HEK293 (cell line): Measurements from ENCODE around the gene ZNF224.

Source experiments
- CTCF ChIA-PET: fragments of 350-600 bp; formaldehyde crosslinking; extraction: SDS; loops from one replicate; lab custom pipeline; 2021; ENCODE audit warnings: antibody characterized with exemption; lab: Yijun Ruan, JAX
- POLR2A ChIA-PET: fragments of 300-600 bp; formaldehyde crosslinking; extraction: SDS; loops from one replicate; lab custom pipeline; 2020; ENCODE audit warnings: antibody characterized with exemption, inconsistent platforms; lab: Yijun Ruan, JAX
- H3K27ac ChIP-seq: fragments of 200-500 bp; sonication (Bioruptor generic); 2 replicates; pipeline ENCODE4 v1.5.1; 2014; ENCODE audit warnings: low read depth, low read length, control low read depth, inconsistent platforms; ENCODE audit errors: extremely low read depth
- H3K36me3 ChIP-seq, 2 experiments: fragments of 200-500 bp in 1 of 2; sonication (Bioruptor generic) in 1 of 2; 1 replicate in 1 of 2; 2 replicates in 1 of 2; pipeline ENCODE4 v1.5.1; 2014 to 2017; ENCODE audit warnings: inconsistent platforms in 2 of 2, low read length in 2 of 2; ENCODE audit not compliant: control insufficient read depth in 2 of 2, insufficient read depth in 1 of 2
- H3K4me1 ChIP-seq: fragments of 200-500 bp; sonication (Bioruptor generic); 2 replicates; pipeline ENCODE4 v1.5.1; 2014; ENCODE audit warnings: mild to moderate bottlenecking, low read length, inconsistent platforms; ENCODE audit not compliant: control insufficient read depth, insufficient read depth
- H3K4me3 ChIP-seq: 2 replicates; pipeline ENCODE4 v1.5.1; 2011; ENCODE audit warnings: low read depth, mild to moderate bottlenecking, control low read depth, low read length, moderate library complexity
- H3K9me3 ChIP-seq: fragments of 200-500 bp; sonication (Bioruptor generic); 2 replicates; pipeline ENCODE4 v1.5.1; 2014; ENCODE audit warnings: low read depth, low read length, inconsistent platforms; ENCODE audit not compliant: control insufficient read depth, insufficient read depth
- GLIS1 ChIP-seq: fragments of 450-650 bp; formaldehyde crosslinking; IDR thresholded peaks from 2 replicates; pipeline ENCODE4 v1.5.1; 2016; ENCODE audit warnings: missing biosample characterization, missing genetic modification characterization
- OVOL3 ChIP-seq: fragments of 450-650 bp; formaldehyde crosslinking; IDR thresholded peaks from 2 replicates; pipeline ENCODE4 v1.5.1; 2016; ENCODE audit warnings: missing biosample characterization, missing genetic modification characterization
- SCRT1 ChIP-seq: fragments of 450-650 bp; formaldehyde crosslinking; IDR thresholded peaks from 2 replicates; pipeline ENCODE4 v1.5.1; 2016; ENCODE audit warnings: missing biosample characterization, missing genetic modification characterization, borderline replicate concordance
- SCRT2 ChIP-seq: fragments of 450-650 bp; formaldehyde crosslinking; IDR thresholded peaks from 2 replicates; pipeline ENCODE4 v1.5.1; 2016; ENCODE audit warnings: missing biosample characterization, missing genetic modification characterization
- ZBTB1 ChIP-seq: fragments of 450-650 bp; formaldehyde crosslinking; IDR thresholded peaks from 2 replicates; pipeline ENCODE4 v1.5.1; 2016; ENCODE audit warnings: missing biosample characterization, missing genetic modification characterization
- ZBTB21 ChIP-seq: fragments of 450-650 bp; formaldehyde crosslinking; IDR thresholded peaks from 2 replicates; pipeline ENCODE4 v1.5.1; 2017; ENCODE audit warnings: missing biosample characterization, missing genetic modification characterization
- ZEB2 ChIP-seq: fragments of 450-650 bp; formaldehyde crosslinking; IDR thresholded peaks from 2 replicates; pipeline ENCODE4 v1.5.1; 2016; ENCODE audit warnings: missing biosample characterization, missing genetic modification characterization
- ZFHX2 ChIP-seq: fragments of 450-650 bp; formaldehyde crosslinking; conservative IDR thresholded peaks from 2 replicates; pipeline ENCODE4 v1.5.1; 2016; ENCODE audit warnings: missing biosample characterization, missing genetic modification characterization
- ZFP3 ChIP-seq: fragments of 450-650 bp; formaldehyde crosslinking; IDR thresholded peaks from 2 replicates; pipeline ENCODE4 v1.5.1; 2016; ENCODE audit warnings: low read depth, missing biosample characterization, missing genetic modification characterization
- ZNF423 ChIP-seq: fragments of 450-650 bp; formaldehyde crosslinking; IDR thresholded peaks from 2 replicates; pipeline ENCODE4 v1.5.1; 2016; ENCODE audit warnings: missing biosample characterization, missing genetic modification characterization
- ZNF473 ChIP-seq: fragments of 450-650 bp; formaldehyde crosslinking; IDR thresholded peaks from 2 replicates; pipeline ENCODE4 v1.5.1; 2017; ENCODE audit warnings: missing biosample characterization, missing genetic modification characterization
- ZNF555 ChIP-seq: fragments of 450-650 bp; formaldehyde crosslinking; conservative IDR thresholded peaks from 2 replicates; pipeline ENCODE4 v1.5.1; 2017; ENCODE audit warnings: missing biosample characterization, mild to moderate bottlenecking, missing genetic modification characterization, inconsistent platforms
- ZNF561 ChIP-seq: fragments of 450-650 bp; IDR thresholded peaks from 2 replicates; pipeline ENCODE4 v1.5.1; 2018; ENCODE audit warnings: missing biosample characterization, missing genetic modification characterization, borderline replicate concordance
- ZNF600 ChIP-seq: fragments of 450-650 bp; formaldehyde crosslinking; IDR thresholded peaks from 2 replicates; pipeline ENCODE4 v1.5.1; 2016; ENCODE audit warnings: missing biosample characterization, missing genetic modification characterization
- ZNF626 ChIP-seq: fragments of 450-650 bp; sonication (Bioruptor Pico); formaldehyde crosslinking; IDR thresholded peaks from 2 replicates; pipeline ENCODE4 v1.5.1; 2018; ENCODE audit warnings: missing biosample characterization, missing genetic modification characterization, inconsistent platforms
- ZNF664 ChIP-seq: fragments of 450-650 bp; formaldehyde crosslinking; IDR thresholded peaks from 2 replicates; pipeline ENCODE4 v1.5.1; 2016; ENCODE audit warnings: missing biosample characterization, missing genetic modification characterization
- TF ChIP-seq, protein P1 (sequence below): fragments of 450-650 bp; formaldehyde crosslinking; IDR thresholded peaks from 2 replicates; pipeline ENCODE4 v1.5.1; 2016; ENCODE audit warnings: missing biosample characterization, missing genetic modification characterization
- TF ChIP-seq, protein P2 (sequence below): fragments of 450-650 bp; formaldehyde crosslinking; IDR thresholded peaks from 2 replicates; pipeline ENCODE4 v1.5.1; 2016; ENCODE audit warnings: missing biosample characterization, missing genetic modification characterization
- TF ChIP-seq, protein P3 (sequence below): fragments of 450-650 bp; IDR thresholded peaks from 2 replicates; pipeline ENCODE4 v1.5.1; 2018; ENCODE audit warnings: missing biosample characterization, missing genetic modification characterization
- TF ChIP-seq, protein P4 (sequence below): fragments of 450-650 bp; formaldehyde crosslinking; IDR thresholded peaks from 2 replicates; pipeline ENCODE4 v1.5.1; 2016; ENCODE audit warnings: missing biosample characterization, missing genetic modification characterization, borderline replicate concordance
- TF ChIP-seq, protein P5 (sequence below): fragments of 450-650 bp; formaldehyde crosslinking; IDR thresholded peaks from 2 replicates; pipeline ENCODE4 v1.5.1; 2016; ENCODE audit warnings: missing biosample characterization, missing genetic modification characterization
- TF ChIP-seq, protein P6 (sequence below): fragments of 450-650 bp; formaldehyde crosslinking; IDR thresholded peaks from 2 replicates; pipeline ENCODE4; 2016; ENCODE audit warnings: missing biosample characterization, missing genetic modification characterization

Gene ZNF224

DNA sequence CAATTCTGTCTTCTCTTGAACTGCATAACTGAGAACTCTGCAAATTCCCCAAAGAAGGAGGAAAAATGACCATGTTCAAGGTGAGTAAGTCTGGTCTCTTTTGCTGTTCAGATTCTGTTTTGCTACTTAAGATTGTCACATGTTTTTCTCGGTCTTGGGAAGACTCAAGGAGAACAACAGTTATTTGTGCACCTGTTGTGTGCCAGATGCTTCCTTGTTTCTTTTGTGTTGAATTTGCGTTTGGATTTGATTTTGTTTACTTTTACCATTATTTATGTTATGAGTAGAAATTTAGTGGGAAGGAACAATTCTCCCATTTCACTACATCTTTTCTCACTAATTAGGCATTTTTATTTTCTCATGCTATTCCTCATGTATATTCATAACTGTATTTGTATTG is 17.8 kb upstream of the ZNF224 start:
- ChIA-PET POLR2A (interaction anchor here (1.0 kb wide), 1 partner anchor 37 kb away, joined by 3 read pairs; no protein-coding TSS in a partner anchor), CTCF (no interaction called here)
- Histone ChIP-seq H3K9me3 (peaks cover 2% of the 10 kb centered on the region; the same call in 1 of the 2 replicates), H3K27ac (no peak overlapping the region), H3K4me3 (no peak overlapping the region), H3K36me3 (peaks cover 15 to 78% of the 10 kb centered on the region in 2 experiments), H3K4me1 (peaks cover 15% of the 10 kb centered on the region)
- no peak for TF ChIP-seq ZBTB21 (tag by site-specific recombination)
- TF ChIP-seq SCRT1 (tag by site-specific recombination) = peak; percentile 60
- TF ChIP-seq ZNF626 (tag by site-specific recombination) = no peak
- no peak for TF ChIP-seq ZNF473
- TF ChIP-seq ZNF664 = peak; percentile 20; the same call in 1 of the 2 replicates
- no peak for TF ChIP-seq ZBTB1
- TF ChIP-seq GLIS1 (tag by site-specific recombination) = no peak
- TF ChIP-seq, protein P1, sequence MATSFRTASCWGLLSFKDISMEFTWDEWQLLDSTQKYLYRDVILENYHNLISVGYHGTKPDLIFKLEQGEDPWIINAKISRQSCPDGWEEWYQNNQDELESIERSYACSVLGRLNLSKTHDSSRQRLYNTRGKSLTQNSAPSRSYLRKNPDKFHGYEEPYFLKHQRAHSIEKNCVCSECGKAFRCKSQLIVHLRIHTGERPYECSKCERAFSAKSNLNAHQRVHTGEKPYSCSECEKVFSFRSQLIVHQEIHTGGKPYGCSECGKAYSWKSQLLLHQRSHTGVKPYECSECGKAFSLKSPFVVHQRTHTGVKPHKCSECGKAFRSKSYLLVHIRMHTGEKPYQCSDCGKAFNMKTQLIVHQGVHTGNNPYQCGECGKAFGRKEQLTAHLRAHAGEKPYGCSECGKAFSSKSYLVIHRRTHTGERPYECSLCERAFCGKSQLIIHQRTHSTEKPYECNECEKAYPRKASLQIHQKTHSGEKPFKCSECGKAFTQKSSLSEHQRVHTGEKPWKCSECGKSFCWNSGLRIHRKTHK (tag by site-specific recombination) = no peak
- no peak for TF ChIP-seq ZNF423 (tag by site-specific recombination)
- TF ChIP-seq ZEB2 (tag by site-specific recombination) = no peak
- TF ChIP-seq ZFHX2 = no peak
- TF ChIP-seq ZNF555 (tag by site-specific recombination) = no peak
- TF ChIP-seq SCRT2 = peak; percentile 83
- TF ChIP-seq, protein P2, sequence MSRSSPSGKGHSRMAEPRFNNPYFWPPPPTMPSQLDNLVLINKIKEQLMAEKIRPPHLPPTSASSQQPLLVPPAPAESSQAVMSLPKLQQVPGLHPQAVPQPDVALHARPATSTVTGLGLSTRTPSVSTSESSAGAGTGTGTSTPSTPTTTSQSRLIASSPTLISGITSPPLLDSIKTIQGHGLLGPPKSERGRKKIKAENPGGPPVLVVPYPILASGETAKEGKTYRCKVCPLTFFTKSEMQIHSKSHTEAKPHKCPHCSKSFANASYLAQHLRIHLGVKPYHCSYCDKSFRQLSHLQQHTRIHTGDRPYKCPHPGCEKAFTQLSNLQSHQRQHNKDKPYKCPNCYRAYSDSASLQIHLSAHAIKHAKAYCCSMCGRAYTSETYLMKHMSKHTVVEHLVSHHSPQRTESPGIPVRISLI = no peak
- TF ChIP-seq, protein P3, sequence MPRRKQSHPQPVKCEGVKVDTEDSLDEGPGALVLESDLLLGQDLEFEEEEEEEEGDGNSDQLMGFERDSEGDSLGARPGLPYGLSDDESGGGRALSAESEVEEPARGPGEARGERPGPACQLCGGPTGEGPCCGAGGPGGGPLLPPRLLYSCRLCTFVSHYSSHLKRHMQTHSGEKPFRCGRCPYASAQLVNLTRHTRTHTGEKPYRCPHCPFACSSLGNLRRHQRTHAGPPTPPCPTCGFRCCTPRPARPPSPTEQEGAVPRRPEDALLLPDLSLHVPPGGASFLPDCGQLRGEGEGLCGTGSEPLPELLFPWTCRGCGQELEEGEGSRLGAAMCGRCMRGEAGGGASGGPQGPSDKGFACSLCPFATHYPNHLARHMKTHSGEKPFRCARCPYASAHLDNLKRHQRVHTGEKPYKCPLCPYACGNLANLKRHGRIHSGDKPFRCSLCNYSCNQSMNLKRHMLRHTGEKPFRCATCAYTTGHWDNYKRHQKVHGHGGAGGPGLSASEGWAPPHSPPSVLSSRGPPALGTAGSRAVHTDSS (tag by site-specific recombination) = no peak
- no peak for TF ChIP-seq OVOL3 (tag by site-specific recombination)
- no peak for TF ChIP-seq ZNF561 (tag by site-specific recombination)
- TF ChIP-seq, protein P4, sequence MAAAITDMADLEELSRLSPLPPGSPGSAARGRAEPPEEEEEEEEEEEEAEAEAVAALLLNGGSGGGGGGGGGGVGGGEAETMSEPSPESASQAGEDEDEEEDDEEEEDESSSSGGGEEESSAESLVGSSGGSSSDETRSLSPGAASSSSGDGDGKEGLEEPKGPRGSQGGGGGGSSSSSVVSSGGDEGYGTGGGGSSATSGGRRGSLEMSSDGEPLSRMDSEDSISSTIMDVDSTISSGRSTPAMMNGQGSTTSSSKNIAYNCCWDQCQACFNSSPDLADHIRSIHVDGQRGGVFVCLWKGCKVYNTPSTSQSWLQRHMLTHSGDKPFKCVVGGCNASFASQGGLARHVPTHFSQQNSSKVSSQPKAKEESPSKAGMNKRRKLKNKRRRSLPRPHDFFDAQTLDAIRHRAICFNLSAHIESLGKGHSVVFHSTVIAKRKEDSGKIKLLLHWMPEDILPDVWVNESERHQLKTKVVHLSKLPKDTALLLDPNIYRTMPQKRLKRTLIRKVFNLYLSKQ (tag by site-specific recombination) = no peak
- no peak for TF ChIP-seq ZFP3 (tag by site-specific recombination)
- TF ChIP-seq, protein P5, sequence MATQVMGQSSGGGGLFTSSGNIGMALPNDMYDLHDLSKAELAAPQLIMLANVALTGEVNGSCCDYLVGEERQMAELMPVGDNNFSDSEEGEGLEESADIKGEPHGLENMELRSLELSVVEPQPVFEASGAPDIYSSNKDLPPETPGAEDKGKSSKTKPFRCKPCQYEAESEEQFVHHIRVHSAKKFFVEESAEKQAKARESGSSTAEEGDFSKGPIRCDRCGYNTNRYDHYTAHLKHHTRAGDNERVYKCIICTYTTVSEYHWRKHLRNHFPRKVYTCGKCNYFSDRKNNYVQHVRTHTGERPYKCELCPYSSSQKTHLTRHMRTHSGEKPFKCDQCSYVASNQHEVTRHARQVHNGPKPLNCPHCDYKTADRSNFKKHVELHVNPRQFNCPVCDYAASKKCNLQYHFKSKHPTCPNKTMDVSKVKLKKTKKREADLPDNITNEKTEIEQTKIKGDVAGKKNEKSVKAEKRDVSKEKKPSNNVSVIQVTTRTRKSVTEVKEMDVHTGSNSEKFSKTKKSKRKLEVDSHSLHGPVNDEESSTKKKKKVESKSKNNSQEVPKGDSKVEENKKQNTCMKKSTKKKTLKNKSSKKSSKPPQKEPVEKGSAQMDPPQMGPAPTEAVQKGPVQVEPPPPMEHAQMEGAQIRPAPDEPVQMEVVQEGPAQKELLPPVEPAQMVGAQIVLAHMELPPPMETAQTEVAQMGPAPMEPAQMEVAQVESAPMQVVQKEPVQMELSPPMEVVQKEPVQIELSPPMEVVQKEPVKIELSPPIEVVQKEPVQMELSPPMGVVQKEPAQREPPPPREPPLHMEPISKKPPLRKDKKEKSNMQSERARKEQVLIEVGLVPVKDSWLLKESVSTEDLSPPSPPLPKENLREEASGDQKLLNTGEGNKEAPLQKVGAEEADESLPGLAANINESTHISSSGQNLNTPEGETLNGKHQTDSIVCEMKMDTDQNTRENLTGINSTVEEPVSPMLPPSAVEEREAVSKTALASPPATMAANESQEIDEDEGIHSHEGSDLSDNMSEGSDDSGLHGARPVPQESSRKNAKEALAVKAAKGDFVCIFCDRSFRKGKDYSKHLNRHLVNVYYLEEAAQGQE (tag by site-specific recombination) = no peak
- TF ChIP-seq ZNF600 (tag by site-specific recombination) = no peak
- TF ChIP-seq, protein P6, sequence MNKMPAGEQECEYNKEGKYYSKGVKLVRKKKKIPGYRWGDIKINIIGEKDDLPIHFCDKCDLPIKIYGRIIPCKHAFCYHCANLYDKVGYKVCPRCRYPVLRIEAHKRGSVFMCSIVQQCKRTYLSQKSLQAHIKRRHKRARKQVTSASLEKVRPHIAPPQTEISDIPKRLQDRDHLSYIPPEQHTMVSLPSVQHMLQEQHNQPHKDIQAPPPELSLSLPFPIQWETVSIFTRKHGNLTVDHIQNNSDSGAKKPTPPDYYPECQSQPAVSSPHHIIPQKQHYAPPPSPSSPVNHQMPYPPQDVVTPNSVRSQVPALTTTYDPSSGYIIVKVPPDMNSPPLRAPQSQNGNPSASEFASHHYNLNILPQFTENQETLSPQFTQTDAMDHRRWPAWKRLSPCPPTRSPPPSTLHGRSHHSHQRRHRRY = no peak
